GM19452 (cell line): ENCODE results near the gene SLC26A1.

Experiments
- ATAC-seq: cut with Tn5 transposase; IDR thresholded peaks from one replicate; pipeline ENCODE4 v1.9.1; 2021; ENCODE audit not compliant: unreplicated experiment

Gene SLC26A1

DNA sequence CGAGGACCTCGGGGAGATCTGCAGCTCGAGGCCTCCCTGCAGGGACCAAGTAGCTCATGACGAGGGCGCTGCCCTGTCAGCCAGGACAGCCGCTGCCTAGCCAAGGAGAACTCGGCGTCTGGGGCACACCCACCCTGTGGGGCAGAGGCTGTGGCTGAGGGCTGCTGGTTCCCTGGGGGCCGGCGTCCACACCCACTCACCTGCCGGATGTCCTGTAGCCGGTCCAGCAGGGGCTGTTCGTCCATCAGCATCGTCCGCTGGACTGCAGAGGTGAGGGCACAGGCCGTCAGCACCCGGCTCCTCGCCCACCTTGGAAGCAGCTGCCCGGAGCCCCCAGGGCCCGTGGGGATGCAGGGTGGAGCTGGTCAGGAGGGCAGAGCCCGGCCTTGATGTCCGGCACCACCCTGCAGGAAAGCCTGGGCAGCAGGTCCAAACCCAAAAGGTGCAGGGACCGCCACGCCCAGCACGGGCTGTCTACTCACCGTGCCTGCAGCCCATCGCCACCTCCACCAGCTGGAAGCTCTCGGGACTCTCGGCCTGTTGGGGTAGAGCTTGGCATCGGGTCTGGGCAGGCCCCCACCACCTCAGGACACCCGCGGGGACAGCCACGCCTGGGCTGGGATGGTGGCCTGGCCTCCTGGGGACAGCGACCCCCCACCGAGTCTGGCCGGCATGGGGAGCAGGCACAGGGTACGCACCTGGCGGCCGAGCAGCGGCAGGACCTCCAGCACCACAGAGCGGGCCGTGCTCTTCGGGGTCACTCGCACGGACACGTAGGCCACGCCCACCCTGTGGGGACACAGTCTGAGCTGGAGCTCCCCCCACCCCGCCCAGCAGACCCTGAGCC lies 26.7 kb downstream of the SLC26A1 start:
- no peak for ATAC-seq

DNA sequence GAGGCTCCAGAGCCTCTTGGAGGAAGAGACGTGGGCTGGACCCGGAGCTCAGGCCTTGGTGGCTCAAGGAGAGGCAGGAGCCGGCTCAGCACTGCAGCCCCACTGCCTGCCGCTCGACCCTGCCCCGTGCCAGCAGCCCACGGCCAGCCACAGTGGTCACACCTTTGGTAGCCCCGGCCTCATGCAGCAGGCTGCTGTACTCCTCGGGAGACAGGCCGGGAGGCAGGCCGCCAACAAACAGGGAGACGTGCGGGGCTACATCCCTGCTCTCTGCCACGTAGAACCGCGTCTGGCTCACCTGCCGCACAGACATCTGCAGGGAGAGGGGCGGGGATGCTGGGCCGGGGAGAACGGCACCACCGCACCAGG lies 27.5 kb downstream of the SLC26A1 start:
- no peak for ATAC-seq

DNA sequence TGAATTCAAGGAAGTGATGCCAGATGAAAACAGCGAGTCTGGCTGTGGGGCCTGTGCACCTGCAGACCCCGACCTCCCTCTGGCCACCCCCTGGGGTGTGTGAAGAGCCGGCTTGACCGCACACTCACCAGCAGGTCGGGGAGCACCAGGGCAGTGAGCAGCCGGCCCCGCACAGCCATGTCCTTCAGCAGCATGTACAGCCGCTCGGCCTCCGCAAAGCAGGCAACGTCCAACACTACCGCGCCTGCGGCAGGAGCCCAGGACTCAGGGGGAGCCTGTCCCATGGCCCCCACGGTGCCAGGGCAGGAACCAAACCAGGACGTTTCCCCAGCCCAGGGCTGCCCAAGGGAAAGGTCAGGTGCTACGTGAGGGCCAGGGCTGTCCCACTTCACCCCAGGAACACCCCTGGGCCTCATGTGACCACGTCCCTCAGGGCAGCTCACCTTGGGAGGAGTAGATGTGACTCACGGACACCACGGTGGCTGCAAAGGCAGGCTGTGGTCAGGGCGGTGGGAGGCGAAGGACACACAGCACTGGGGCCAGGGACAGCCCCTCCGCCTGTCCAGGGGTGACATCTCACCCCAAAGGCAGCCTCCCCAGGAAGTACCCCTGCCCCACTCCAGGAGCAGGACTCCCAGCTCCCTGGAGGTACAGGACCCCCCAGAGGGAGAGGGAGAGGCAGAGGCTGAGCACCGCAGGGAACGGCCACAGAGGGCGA lies 28.0 kb downstream of the SLC26A1 start:
- ATAC-seq = no peak

DNA sequence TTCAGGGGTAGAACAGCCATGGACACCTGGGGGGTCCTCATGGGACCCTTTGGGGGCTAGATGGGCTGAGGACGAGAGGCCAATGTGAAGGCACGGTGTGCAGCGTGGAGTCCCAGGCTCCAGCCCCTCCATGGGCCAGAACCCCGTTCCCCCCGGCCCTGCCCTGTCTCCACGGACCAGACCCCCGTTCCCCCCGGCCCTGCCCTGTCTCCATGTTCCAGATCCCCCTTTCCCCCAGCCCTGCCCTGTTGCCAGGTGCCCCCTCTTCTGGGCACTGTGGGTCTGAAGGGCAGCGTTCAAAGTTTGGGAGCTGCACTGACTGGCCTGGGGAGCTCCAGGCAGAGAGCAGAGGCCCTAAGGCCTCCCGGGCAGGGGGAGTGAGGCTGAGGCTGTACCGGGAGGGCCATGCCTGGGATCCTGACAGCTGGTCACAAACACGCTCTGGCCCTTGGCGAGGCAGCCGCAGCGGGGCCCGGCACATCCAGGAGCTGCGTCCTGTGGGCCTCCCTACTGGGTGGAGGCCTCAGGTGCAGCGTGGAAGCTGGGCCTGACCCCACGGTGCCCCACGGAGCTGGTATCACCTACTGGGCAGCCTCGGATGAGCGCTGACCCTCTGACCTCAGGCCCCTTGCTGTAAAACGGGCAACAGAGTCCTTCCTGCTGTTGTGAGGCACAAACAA lies 28.7 kb downstream of the SLC26A1 start:
- ATAC-seq = no peak

DNA sequence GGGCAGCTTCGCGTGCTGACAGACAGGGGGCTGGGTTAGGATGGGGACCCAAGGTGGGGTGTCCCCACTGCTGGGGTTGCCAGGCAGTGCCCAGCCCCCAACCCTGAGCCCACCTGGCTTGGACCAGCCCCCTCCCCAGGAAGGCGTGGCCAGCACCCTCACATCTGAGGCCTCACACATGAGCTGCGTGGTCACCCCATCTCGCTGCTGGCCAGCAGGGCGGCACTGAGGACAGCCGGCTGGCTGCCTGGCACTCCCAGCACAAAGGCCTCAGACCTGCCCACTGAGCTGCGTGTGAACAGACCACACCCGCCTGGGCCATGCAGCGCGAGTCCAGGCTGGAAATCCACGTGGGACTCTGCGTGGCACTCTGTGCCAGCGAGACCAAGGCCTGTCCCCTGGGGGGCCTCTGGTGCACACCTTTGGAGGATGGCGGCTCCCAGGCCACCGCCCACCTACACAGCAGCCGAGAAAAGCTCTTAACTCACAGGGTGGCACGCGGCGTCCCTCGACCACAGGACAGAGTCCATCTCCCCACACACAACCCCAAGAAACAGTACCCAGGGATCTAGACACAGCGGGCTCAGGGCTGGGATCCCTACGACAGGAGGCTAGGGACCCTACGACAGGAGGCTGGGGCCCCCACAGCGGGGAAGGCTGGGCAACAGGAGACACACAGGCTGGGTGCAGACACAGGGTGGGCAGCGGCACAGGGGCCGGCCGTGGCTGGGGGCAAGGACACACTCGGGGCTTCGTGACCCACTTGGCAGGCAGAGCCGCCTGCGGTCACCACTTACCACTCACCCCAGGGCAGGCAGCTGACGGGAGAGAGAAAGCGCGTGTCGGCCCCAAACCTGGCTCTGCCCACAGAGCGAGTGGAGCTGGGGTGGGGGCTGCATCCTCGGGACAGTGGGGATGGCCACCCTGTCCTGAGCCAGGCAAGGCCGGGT lies 29.7 kb downstream of the SLC26A1 start:
- no peak for ATAC-seq

DNA sequence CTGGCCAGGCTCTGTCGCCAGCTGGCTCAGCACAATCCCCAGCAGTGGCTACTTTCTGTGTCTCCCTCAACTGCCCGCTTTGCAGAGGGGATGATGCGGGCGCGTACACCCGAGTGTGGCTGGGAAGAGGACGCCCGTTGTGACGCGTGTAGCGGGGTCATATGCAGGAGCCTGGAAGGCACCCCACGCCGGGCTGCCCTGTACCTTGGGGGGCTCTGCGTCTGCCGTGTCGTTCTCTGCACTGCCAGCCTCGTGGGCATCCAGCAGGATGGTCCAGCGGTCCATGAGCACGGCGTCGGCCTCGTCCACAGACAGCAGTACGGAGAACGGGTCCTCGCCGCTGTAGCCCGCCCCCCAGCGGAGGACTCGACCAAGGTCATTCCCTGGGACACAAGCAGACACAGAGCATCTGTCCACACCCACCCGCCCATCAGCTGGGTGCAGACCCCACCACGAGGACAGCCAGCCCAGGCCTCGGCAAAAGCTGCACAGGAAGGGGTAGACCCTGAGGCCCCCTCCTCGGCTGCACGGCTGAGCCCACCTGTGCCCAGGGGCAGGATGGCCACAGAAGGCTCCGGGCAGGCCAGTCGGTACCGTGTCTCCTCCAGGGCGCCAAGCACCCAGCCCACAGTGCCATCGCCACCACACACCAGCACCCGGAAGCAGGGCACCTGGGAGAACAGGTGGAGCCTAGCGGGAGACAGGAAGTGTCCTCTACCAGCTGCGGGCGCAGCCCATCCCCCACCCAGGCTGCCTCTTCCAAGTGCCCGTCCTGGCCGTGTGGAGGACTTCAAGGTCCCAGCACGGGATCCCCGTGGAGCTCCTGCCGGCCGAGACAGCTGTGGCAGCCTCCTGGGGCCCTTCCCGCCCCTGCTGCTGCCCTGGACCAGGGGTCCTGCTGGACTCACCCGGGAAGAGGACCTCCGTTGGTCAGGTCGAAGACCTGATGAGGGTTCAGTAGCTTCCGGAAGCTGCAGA lies 30.7 kb downstream of the SLC26A1 start:
- no peak for ATAC-seq

DNA sequence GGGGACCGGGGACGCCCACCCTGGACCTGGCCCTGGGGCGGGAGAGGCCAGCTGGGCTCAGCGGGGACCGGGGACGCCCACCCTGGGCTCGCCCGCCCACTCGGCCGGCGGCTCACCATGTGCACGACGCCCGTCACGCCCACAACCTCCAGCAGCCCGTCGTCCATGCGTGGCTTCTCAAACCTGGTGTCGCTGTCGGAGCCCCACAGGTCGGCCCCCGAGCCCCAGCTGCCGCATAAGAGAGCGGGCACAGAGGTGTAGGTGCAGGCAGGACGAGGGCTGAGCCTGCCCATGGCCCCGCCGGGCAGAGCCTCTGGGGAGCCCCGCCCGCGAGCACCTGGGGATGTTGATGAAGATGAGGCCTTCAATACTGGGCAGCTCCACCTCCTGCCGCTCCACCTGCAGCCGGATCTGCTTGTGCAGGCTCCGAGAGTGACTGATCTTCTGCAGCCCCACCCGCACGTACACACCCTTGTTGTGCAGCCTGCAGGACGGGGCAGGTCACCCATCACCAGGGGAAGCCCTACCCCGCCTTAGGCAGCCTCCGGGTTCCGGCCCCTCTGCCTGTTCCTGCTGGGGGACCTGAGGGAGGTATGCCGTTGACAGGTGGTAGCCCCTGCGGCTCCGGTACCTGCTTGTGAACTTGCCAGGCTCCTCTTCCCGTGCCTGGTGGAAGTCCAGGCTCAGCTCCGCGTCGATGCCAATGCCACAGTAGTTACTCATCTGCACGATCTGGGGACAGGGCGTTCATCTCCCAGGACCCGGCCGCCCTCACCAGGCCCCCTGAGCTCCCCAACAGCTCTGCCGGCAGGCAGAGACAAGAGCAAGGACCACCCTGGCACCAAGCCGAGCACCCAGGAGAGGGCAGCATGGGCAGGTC lies 31.6 kb downstream of the SLC26A1 start:
- no peak for ATAC-seq

DNA sequence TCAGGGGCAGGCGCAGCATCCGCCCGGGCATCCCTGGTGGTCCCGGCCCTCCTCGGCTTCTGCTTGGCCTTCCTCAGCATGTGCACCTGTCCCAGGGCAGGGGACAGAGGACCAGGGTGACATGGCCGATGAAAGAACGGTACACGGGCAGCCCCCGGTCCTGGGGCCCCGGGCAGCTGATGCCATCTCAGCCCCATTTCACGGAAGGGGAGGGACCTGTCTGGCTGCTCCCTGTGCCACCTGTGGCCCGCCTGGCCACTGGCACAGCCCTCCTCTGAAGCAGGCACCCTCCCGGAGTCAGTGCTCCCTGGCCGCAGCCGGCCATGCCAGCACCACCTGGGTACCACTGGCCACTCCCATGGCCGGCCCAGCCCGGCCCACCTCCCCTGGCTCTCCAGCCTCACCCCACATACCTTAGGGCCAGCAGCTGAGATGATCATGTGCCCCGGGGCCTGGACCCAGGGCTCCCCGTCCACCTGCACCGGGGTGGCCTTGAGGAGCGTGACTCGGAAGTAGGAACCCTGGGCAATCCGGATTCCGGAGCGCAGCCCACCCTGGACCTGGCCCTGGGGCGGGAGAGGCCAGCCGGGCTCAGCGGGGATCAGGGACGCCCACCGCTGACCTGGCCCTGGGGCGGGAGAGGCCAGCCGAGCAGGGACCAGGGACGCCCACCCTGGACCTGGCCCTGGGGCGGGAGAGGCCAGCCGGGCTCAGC lies 32.4 kb downstream of the SLC26A1 start:
- ATAC-seq = no peak

DNA sequence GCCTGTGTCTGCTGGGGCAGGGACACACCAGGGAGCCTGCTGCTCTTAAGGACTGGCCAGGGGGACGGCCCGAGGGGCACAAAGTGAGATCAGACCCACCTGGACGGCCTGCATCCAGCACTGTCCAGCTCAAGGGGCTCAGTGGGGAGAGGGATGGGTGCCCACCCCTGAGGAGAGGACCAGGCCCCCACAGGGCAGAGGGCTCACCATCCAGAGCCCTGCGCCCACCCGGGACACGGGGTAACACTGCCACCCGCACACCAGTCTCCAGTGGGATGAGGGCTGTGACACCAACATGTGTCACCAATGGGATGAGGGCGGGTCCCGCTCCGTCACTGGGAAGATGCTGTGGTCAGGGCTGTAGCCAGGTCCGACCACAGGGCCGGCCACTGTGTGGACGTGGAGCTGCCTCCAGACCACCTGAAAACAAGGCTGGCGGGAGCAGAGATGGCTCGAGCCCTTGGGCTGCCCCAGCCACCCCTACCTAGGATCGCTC lies 33.0 kb downstream of the SLC26A1 start:
- no peak for ATAC-seq

DNA sequence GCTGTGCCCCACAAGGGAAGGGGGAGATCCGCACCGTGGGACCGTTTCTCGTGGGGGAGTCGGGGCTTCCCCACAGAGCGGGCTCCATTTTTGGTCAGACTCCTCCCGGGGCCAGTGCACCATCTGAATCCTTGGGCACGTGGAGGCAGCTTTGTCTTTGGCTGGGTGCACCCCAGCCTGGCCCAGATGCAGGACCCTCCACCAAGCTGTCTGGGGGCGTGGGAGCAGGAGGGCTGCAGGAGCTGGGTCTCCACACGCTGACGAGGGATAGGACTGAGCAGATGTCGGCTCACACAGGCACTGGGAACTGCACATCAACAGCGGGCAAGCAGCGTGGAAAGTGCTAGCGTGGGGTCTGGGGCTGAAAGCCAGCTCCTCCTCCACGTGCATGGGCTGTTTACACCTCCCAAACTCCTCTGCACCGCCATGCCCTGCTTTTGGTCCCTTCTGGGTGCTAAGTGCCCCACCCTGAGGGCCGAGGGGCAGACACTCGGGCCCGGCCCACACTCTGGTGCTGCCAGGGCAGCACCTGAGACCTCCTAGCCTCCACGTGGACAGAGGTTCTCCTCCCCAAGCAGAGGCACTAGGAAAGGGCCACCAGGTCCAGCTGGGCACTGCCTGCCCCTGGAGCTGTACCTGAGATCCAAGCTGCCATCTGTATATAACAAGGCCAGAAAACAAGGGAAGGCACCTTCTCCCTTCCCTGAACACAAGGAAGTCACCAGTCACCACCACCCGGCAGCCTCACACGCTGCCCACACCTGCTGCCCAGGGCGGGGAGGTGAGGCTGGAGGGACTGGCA lies 33.7 kb downstream of the SLC26A1 start:
- no peak for ATAC-seq

DNA sequence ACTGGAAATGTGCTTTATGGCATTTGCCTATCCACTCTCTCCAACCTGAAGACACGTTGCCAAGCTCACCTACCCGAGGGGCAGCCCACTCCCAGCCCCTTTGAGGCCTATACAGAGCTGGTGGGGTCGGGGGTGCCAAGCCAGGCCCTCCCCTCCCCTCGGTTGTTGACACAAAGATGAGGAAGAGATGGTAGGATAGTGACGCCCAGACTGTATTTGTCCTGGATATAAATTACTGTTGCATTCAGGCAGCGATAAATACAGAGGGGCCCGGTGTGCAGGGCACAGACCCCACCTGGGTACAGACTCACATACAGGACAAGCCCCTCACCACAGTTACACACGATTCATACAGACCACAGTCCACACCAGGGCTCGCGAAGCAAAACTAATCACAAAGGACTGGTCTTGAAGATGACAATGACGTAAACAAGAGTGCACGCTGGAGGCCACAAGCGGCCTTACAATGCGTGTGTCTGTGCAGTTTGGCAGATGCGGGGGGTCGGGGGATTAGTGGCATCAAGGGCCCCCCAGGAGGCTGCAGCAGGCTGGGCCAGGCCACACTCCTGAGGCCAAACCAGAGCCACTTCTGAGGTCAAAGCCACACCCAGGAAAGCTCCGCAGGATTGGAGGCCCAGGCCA lies 34.4 kb downstream of the SLC26A1 start:
- no peak for ATAC-seq

DNA sequence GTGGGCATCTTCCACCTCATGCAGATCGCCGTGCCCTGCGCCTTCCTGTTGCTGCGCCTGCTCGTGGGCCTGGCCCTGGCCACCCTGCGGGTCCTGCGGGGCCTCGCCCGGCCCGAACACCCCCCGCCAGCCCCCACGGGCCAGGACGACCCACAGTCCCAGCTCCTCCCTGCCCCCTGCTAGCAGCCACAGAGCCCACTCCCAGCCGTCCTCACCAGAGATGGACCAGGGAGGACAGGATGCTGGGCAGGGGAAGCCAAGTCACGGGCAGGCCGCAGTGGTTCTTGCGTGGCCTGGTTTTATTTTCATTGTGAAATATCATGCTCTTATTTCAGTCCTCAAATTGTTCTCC lies 34.9 kb downstream of the SLC26A1 start:
- ATAC-seq = no peak

DNA sequence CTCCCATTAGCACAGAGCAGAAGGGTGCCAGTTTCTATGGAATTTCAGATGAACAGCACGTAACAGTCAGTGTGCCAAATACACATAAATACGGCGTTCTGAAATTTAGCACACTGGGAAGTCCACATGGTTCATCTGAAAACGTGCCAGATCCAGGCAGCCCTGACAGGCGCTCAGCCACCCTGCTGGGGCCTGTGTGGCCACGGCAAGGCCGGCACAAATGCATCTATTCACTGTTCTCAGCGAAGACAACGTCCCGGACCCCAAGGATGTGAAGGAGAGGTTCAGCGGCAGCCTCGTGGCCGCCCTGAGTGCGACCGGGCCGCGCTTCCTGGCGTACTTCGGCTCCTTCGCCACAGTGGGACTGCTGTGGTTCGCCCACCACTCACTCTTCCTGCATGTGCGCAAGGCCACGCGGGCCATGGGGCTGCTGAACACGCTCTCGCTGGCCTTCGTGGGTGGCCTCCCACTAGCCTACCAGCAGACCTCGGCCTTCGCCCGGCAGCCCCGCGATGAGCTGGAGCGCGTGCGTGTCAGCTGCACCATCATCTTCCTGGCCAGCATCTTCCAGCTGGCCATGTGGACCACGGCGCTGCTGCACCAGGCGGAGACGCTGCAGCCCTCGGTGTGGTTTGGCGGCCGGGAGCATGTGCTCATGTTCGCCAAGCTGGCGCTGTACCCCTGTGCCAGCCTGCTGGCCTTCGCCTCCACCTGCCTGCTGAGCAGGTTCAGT lies 35.5 kb downstream of the SLC26A1 start:
- ATAC-seq = no peak

DNA sequence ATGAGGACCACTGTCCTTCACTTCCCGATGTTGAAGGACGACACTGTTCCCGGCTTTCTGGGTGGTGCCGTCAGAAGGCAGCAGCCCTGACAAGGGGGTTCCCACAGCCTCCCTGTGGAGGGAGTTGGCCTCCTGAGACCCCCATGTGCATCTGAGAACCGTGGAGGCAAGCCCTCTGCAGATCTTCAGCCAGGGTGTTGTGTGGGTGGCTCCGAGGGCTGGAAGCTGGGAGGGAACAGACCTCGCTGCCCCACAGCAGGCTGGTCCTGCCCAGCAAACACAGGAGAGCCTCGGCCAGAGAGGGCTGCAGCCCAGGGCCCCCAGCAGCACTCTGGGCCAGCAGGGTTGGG lies 36.0 kb downstream of the SLC26A1 start:
- no peak for ATAC-seq

DNA sequence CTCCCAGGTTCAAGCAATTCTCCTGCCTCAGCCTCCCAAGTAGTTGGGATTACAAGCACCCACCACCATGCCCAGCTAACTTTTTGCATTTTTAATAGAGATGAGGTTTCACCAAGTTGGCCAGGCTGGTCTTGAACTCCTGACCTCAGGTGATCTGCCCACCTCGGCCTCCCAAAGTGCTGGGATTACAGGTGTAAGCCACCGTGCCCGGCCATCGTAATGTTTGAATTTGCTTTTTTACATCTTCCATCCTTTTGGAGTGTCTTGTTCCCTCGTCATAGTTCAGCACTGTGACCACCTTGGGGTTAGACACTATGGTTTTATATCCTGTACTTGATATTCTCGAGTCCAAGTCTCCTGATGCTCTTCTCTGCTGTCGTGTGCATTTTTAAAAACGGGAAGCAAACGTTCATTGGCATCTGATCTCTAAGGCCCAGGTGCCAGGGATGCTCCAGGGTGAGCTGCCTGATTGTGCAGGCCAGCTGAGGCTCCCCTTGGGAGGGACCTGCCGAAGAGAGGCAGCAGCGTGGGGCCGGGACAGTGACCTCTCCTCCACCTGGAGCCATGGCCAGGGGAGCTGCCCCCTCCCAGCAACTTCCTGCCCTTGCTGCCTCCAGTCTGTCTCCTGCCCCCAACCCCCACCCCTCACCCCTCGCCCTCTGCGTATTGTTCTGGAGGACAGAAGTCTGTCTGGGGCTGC lies 36.5 kb downstream of the SLC26A1 start:
- no peak for ATAC-seq
